ENCODE results near the gene CD9.

Gene CD9

DNA sequence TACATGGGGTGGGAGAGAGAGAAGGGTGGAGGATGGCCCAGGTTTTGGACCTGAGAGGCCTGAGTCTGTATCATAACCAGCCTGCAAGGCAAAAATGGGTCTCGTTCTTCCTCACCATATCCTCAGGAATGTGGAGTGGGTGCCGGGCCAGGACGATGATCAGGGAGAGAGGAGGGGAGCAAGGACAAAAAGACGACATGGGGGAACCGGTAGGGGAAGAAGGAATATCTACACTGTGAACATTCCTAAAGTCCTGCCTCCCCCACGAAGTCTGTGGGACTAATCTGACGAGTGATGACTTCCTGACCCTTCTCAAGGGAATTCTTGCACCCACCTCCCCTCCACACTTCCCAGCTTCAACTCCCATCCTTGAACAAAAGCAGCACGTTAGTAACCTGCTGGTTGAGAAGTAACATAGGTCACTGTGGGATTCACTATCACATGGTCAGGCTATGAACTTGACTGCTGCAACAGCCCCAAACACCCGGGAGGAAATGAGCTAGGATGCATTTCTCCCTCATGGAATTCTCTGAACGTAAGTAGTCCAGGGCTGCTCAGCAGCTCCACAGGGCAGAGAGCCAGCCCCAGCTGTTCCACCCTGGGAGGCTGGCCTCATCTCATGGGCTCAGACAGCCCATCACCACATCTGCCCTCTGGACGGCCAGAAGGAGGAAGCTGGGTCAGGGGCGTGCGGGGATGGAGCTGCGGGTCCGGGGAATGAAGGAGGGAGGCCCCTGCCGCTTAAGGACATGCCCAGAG lies 38.9 kb upstream of the CD9 start:
- H3K27ac ChIP-seq: no peak overlapping the region
- TF ChIP-seq, protein P1, sequence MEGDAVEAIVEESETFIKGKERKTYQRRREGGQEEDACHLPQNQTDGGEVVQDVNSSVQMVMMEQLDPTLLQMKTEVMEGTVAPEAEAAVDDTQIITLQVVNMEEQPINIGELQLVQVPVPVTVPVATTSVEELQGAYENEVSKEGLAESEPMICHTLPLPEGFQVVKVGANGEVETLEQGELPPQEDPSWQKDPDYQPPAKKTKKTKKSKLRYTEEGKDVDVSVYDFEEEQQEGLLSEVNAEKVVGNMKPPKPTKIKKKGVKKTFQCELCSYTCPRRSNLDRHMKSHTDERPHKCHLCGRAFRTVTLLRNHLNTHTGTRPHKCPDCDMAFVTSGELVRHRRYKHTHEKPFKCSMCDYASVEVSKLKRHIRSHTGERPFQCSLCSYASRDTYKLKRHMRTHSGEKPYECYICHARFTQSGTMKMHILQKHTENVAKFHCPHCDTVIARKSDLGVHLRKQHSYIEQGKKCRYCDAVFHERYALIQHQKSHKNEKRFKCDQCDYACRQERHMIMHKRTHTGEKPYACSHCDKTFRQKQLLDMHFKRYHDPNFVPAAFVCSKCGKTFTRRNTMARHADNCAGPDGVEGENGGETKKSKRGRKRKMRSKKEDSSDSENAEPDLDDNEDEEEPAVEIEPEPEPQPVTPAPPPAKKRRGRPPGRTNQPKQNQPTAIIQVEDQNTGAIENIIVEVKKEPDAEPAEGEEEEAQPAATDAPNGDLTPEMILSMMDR (IDR thresholded peaks at IDR 0.05): no peak
- no peak for DNase-seq (ENCODE audit: low spot score)
- no peak overlapping the region for H3K4me3 ChIP-seq

DNA sequence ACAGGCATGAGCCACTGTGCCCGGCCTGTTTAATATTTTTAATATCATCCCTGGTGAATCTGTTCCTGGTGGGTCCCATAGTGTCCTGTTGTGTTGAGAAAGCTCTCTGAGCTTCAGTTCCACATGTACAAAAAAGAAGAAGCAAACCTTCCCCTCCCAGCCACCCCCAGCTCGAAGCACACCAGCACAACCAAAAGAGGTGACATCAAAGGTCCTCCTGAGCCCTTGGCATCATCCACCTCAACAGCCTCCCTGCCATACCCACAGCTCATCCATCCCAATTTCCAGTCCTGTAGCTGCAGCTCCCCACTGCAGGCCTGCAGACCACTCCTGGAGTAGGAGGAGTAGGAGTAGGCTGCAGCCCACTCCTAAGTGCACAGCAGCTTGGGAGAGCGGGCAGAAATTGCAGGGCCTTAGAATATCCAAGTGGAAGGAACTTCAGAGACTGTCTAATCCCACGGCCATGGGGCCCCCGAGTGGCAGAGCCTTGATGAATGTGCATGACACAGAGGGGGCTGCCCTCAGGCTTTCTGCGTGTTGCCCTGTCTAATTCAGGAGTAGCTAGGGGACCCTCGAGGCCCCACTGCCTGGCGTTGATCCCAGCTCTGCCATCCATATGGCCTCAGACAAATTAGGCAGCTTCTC lies 36.7 kb upstream of the CD9 start:
- TF ChIP-seq, protein P1 (IDR thresholded peaks at IDR 0.05): no peak
- Histone ChIP-seq H3K27ac (no peak overlapping the region), H3K4me3 (no peak overlapping the region)
- no peak for DNase-seq (ENCODE audit: low spot score)

DNA sequence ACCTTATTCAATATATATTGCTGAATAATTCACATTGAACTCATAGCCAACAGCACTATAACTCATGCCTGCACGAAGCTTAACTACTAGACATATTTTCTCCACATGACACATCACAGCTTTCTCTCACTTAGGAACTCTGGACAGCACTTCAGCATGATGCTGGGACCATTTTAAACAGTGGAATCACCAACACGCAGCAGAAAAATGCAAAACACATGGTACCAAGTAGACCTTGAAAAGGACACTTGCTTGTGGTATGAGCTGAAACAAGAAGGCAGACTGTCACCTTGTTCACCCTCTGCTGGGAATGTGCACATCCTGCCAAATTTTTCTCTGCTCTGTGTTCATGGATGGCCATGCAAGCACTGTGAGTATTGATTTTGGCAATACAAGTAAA lies 34.8 kb upstream of the CD9 start:
- TF ChIP-seq, protein P1 (IDR thresholded peaks at IDR 0.05): no peak
- DNase-seq (ENCODE audit: low spot score): no peak
- Histone ChIP-seq H3K27ac (no peak overlapping the region), H3K4me3 (no peak overlapping the region)

GRCh38 chr12:6166808-6167207 lies 33.4 kb upstream of the CD9 start:
- TF ChIP-seq, protein P1 (IDR thresholded peaks at IDR 0.05): no peak
- H3K27ac ChIP-seq: peak overlapping the region; percentile 84 to 97
- no peak for DNase-seq (ENCODE audit: low spot score)
- H3K4me3 ChIP-seq: peak overlapping the region; percentile 44

DNA sequence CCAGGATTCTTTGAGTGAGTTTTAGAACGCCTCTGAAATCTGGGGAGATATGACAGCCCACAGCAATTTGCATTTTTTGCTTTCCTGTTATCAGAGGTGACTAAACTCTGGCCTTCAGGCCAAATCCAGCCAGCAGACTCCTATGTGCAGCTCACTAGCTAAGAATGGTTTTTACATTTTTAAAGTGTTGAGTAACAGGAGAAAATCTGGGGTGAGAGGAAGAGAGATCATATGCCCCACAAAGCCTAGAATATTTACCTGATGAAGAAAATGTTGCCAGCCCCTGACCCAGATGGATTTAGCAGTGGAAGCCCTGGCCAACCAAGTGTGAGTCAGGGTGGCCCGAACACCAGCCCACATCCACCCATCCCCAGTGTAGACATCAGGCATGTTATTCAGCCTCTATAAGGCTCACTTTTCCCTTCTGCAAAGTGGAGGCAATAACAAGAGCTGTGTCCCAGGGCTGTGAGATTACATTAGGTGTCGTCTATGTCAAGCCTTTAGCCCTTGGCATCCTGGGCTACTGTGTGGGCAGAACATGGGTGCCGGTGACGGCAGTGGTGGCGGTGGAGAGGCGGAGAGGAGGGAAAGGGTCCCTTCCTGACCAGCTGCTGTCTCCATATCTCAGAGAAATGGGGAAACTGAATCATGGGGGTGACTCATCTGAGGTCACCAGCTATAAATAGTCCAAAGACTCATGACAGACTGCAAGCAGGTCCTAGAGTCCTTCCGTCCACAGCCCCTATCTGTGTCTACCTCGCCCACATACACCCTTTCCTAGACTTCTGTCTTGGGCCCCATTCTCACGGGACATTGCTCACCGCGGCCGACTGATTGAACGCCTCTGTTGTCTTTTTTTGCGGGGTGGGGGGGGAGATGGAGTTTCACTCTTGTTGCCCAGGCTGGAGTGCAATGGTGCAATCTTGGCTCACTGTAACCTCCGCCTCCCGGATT lies 32.6 kb upstream of the CD9 start:
- DNase-seq (ENCODE audit: low spot score): peak; percentile 93
- TF ChIP-seq, protein P1 (IDR thresholded peaks at IDR 0.05): no peak
- Histone ChIP-seq H3K4me3 (peak overlapping the region; percentile 44), H3K27ac (peak overlapping the region; percentile 84 to 97)

DNA sequence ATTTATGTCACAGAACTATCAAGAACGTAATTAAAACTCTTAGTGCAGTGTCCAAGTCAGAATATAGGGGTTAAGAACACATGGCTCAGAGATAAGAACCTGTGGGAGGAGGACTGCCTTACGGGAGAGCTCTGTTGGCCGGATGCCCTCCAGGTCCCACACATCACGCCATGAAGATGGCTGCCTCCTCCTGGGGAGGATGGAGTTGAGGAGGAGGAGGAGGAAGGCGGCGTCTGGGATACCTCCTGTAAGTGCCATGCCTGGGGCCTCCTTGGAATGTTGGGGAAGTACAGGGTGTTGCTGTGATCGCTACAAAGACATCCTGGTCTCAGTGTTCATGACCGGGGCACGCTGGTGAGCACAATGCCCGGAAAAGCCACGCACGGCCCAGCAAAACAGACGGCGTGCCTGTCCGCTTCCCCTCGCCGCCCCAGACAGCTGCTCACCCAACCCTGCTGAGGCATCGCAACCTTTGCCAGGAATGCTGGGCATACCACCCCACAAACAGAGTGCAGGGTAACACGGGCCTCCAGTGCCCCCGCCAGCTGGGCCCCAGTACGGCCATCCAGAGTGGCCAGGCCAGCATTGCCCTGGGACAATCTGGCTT lies 28.7 kb upstream of the CD9 start:
- Histone ChIP-seq H3K27ac (peak overlapping the region in 1 of 2 donors; percentile 69), H3K4me3 (no peak overlapping the region)
- no peak for DNase-seq (ENCODE audit: low spot score)
- TF ChIP-seq, protein P1 (IDR thresholded peaks at IDR 0.05): no peak

Measured in coronary artery (tissue), 2 donors.